Neural cell (in vitro differentiated cells): ENCODE results near the gene CTSZ.

Source experiments
- EP300 ChIP-seq: fragments of 450-650 bp; conservative IDR thresholded peaks from 2 replicates; pipeline ENCODE4 v1.6.1; 2014; ENCODE audit warnings: antibody characterized with exemption, mild to moderate bottlenecking, moderate library complexity; ENCODE audit not compliant: poor library complexity, severe bottlenecking
- EZH2 ChIP-seq: fragments of 200-600, 300-800 bp; shearing (Covaris generic), sonication (generic); IDR thresholded peaks from 2 replicates; pipeline ENCODE4 v1.6.1; 2014; ENCODE audit warnings: antibody characterized with exemption, low read length, borderline replicate concordance, mild to moderate bottlenecking; ENCODE audit not compliant: insufficient read depth, poor library complexity, severe bottlenecking
- MXI1 ChIP-seq: fragments of 450-650 bp; conservative IDR thresholded peaks from 2 replicates; pipeline ENCODE4 v1.6.1; 2014; ENCODE audit warnings: antibody characterized with exemption, mild to moderate bottlenecking; ENCODE audit not compliant: poor library complexity, severe bottlenecking
- POLR2AphosphoS5 ChIP-seq: IDR thresholded peaks from 2 replicates; pipeline ENCODE4 v1.6.1; 2012
- RAD21 ChIP-seq: fragments of 450-650 bp; conservative IDR thresholded peaks from 2 replicates; pipeline ENCODE4 v1.6.1; 2014; ENCODE audit warnings: antibody characterized with exemption, mild to moderate bottlenecking, moderate library complexity
- SMC3 ChIP-seq: fragments of 450-650 bp; conservative IDR thresholded peaks from 2 replicates; pipeline ENCODE4 v1.6.1; 2014; ENCODE audit warnings: antibody characterized with exemption, mild to moderate bottlenecking, moderate library complexity; ENCODE audit not compliant: poor library complexity
- TAF1 ChIP-seq: IDR thresholded peaks from 2 replicates; pipeline ENCODE4 v1.6.1; 2012; ENCODE audit warnings: low read depth
- TF ChIP-seq, protein P1 (sequence below): fragments of 450-650 bp; IDR thresholded peaks from 2 replicates; pipeline ENCODE4 v1.5.1; 2014; ENCODE audit warnings: antibody characterized with exemption, mild to moderate bottlenecking, moderate library complexity; ENCODE audit not compliant: poor library complexity, severe bottlenecking
- TF ChIP-seq, protein P2 (sequence below): IDR thresholded peaks from 2 replicates; pipeline ENCODE4 v1.6.1; 2012; ENCODE audit warnings: borderline replicate concordance

DNA sequence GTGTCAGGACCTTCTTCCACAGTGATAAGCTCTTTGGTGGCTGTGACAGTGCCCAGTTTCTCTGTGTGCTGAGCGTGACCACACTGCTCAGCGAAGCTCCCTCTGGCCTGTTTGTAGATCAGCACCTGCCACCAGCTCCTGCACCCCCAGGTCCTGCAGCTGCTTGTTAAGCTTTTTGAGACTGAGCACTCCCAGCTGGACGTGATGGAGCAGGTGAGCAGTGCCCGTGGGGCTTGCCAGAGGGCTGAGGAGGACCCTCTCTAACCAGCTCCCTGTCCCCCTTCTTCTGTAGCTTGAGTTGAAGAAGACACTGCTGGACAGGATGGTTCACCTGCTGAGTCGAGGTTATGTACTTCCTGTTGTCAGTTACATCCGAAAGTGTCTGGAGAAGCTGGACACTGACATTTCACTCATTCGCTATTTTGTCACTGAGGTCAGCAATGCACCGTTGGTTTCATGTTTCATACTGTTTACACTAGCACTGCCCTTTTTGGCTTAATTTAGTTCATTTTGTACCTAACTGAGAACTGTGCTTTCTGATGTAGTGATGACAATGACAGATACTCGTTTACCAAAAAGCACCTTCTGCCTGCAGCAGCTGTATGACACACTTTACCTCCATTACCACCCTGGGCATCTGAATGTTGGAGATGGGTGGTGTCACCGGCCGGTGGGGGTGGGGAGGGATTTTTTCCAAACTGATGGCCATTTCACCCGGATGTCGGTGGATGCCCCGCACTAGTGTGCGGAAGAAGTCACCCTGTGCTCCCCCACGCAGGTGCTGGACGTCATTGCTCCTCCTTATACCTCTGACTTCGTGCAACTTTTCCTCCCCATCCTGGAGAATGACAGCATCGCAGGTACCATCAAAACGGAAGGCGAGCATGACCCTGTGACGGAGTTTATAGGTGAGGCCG lies 13.5 kb downstream of the CTSZ start:
- TF ChIP-seq, protein P1, sequence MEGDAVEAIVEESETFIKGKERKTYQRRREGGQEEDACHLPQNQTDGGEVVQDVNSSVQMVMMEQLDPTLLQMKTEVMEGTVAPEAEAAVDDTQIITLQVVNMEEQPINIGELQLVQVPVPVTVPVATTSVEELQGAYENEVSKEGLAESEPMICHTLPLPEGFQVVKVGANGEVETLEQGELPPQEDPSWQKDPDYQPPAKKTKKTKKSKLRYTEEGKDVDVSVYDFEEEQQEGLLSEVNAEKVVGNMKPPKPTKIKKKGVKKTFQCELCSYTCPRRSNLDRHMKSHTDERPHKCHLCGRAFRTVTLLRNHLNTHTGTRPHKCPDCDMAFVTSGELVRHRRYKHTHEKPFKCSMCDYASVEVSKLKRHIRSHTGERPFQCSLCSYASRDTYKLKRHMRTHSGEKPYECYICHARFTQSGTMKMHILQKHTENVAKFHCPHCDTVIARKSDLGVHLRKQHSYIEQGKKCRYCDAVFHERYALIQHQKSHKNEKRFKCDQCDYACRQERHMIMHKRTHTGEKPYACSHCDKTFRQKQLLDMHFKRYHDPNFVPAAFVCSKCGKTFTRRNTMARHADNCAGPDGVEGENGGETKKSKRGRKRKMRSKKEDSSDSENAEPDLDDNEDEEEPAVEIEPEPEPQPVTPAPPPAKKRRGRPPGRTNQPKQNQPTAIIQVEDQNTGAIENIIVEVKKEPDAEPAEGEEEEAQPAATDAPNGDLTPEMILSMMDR = no peak
- TF ChIP-seq EP300 = no peak
- TF ChIP-seq EZH2 = no peak
- no peak for TF ChIP-seq TAF1
- no peak for TF ChIP-seq RAD21
- no peak for TF ChIP-seq POLR2AphosphoS5
- no peak for TF ChIP-seq SMC3
- TF ChIP-seq, protein P2, sequence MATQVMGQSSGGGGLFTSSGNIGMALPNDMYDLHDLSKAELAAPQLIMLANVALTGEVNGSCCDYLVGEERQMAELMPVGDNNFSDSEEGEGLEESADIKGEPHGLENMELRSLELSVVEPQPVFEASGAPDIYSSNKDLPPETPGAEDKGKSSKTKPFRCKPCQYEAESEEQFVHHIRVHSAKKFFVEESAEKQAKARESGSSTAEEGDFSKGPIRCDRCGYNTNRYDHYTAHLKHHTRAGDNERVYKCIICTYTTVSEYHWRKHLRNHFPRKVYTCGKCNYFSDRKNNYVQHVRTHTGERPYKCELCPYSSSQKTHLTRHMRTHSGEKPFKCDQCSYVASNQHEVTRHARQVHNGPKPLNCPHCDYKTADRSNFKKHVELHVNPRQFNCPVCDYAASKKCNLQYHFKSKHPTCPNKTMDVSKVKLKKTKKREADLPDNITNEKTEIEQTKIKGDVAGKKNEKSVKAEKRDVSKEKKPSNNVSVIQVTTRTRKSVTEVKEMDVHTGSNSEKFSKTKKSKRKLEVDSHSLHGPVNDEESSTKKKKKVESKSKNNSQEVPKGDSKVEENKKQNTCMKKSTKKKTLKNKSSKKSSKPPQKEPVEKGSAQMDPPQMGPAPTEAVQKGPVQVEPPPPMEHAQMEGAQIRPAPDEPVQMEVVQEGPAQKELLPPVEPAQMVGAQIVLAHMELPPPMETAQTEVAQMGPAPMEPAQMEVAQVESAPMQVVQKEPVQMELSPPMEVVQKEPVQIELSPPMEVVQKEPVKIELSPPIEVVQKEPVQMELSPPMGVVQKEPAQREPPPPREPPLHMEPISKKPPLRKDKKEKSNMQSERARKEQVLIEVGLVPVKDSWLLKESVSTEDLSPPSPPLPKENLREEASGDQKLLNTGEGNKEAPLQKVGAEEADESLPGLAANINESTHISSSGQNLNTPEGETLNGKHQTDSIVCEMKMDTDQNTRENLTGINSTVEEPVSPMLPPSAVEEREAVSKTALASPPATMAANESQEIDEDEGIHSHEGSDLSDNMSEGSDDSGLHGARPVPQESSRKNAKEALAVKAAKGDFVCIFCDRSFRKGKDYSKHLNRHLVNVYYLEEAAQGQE = no peak
- no peak for TF ChIP-seq MXI1
